Calu3 (cell line): ENCODE results near the gene C19orf47. TPM values are rescaled to one million over a fixed set of nuclear protein-coding genes. Genes with fewer than 3 reads are reported as not detected.

Experiments
- BruUV-seq: library from RNA; stranded (reverse); fragments of 400-500 nt; replicated peaks from 2 replicates; lab custom pipeline; 2021; lab: Mats Ljungman, UMichigan
- CTCF ChIA-PET: fragments of 300-600 bp; sonication (Branson Sonifier 250); formaldehyde crosslinking; loops from one replicate; lab custom pipeline; 2022; ENCODE audit warnings: antibody characterized with exemption; lab: Charles Lee
- DNase-seq: peaks from one replicate; pipeline ENCODE4 v3.0.0; 2022
- H3K27ac Mint-ChIP-seq: one replicate; pipeline ENCODE4 v1.8.0; 2022; ENCODE audit warnings: mixed read lengths; ENCODE audit not compliant: unreplicated experiment
- H3K27me3 Mint-ChIP-seq: one replicate; pipeline ENCODE4 v1.8.0; 2022; ENCODE audit warnings: mixed read lengths; ENCODE audit not compliant: unreplicated experiment
- H3K36me3 Mint-ChIP-seq: one replicate; pipeline ENCODE4 v1.8.0; 2022; ENCODE audit warnings: mild to moderate bottlenecking, moderate library complexity, mixed read lengths; ENCODE audit not compliant: insufficient read depth, unreplicated experiment
- H3K4me1 Mint-ChIP-seq: one replicate; pipeline ENCODE4 v1.8.0; 2022; ENCODE audit warnings: mild to moderate bottlenecking, low read depth, mixed read lengths; ENCODE audit not compliant: unreplicated experiment
- H3K4me3 Mint-ChIP-seq: one replicate; pipeline ENCODE4 v1.8.0; 2022; ENCODE audit warnings: mild to moderate bottlenecking, low read depth, moderate library complexity, mixed read lengths; ENCODE audit not compliant: unreplicated experiment
- H3K9me3 Mint-ChIP-seq: one replicate; pipeline ENCODE4 v1.8.0; 2022; ENCODE audit warnings: low read depth, mixed read lengths; ENCODE audit not compliant: unreplicated experiment
- intact Hi-C: fragments of 100-400 bp; cut with micrococcal nuclease; formaldehyde crosslinking; loops from one replicate; pipeline ENCODE4 v1.10.0; 2022; ENCODE audit not compliant: unreplicated experiment
- total RNA-seq: library from RNA; stranded (reverse); gene quantifications from 2 replicates; pipeline ENCODE4 v1.2.3, GENCODE V29; 2022
- TF ChIP-seq, protein P1 (sequence below): fragments of 200-600 bp; IDR thresholded peaks from one replicate; pipeline ENCODE4 v1.8.0; 2022; ENCODE audit warnings: antibody characterized with exemption; ENCODE audit not compliant: unreplicated experiment

Gene C19orf47
- total RNA-seq, 1 experiment from 2014 or later: 22.7 TPM

DNA sequence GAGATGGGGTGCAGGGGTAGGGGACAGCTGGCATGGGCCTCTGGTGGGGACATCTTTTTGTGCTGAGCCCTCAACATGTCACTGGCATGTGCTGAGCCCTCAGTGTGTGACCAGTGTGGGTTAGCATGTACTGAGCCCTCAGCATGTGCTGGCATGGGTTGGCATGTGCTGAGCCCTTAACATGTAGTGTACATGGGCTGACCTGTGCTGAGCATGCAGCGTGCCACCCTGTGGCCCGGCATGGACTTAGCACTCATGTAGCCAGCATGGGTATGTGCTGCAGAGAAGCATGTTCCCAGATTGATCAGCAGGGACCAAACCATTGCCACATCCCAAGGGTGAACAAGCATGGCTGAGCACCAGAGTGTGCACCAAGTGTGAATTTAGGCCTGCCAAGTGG is 30.3 kb upstream of the C19orf47 start:
- no peak for DNase-seq
- no peaks in the 10 kb centered on the region for H3K9me3 Mint-ChIP-seq
- no peak overlapping the region for H3K27ac Mint-ChIP-seq
- intact Hi-C loops: no loop called here
- H3K4me1 Mint-ChIP-seq: no peaks in the 10 kb centered on the region
- CTCF ChIA-PET: no interaction called here
- H3K27me3 Mint-ChIP-seq: no peaks in the 10 kb centered on the region
- TF ChIP-seq, protein P1, sequence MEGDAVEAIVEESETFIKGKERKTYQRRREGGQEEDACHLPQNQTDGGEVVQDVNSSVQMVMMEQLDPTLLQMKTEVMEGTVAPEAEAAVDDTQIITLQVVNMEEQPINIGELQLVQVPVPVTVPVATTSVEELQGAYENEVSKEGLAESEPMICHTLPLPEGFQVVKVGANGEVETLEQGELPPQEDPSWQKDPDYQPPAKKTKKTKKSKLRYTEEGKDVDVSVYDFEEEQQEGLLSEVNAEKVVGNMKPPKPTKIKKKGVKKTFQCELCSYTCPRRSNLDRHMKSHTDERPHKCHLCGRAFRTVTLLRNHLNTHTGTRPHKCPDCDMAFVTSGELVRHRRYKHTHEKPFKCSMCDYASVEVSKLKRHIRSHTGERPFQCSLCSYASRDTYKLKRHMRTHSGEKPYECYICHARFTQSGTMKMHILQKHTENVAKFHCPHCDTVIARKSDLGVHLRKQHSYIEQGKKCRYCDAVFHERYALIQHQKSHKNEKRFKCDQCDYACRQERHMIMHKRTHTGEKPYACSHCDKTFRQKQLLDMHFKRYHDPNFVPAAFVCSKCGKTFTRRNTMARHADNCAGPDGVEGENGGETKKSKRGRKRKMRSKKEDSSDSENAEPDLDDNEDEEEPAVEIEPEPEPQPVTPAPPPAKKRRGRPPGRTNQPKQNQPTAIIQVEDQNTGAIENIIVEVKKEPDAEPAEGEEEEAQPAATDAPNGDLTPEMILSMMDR: no peak
- BruUV-seq: no TSS peak
- H3K36me3 Mint-ChIP-seq: peaks cover 5% of the 10 kb centered on the region
- no peak overlapping the region for H3K4me3 Mint-ChIP-seq

DNA sequence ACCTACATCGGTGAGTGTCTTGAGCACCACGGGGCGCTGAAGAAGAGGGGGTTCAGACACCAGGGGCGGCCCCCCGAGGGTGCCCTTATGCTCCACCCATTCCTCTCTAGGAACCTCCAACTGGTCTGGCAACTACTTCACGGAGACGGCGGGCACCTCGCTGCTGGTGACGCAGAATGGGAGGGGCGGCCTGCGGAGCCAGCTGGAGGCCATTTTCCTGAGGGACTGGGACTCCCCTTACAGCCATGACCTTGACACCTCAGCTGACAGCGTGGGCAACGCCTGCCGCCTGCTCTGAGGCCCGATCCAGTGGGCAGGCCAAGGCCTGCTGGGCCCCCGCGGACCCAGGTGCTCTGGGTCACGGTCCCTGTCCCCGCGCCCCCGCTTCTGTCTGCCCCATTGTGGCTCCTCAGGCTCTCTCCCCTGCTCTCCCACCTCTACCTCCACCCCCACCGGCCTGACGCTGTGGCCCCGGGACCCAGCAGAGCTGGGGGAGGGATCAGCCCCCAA is 29.7 kb upstream of the C19orf47 start:
- Mint-ChIP-seq H3K27ac (no peak overlapping the region), H3K9me3 (no peaks in the 10 kb centered on the region), H3K36me3 (peaks cover 9% of the 10 kb centered on the region), H3K4me3 (no peak overlapping the region), H3K27me3 (no peaks in the 10 kb centered on the region), H3K4me1 (no peaks in the 10 kb centered on the region)
- no peak for DNase-seq
- TF ChIP-seq, protein P1: no peak
- BruUV-seq: TSS peak; percentile 97
- CTCF ChIA-PET: no interaction called here
- intact Hi-C loops: no loop called here

DNA sequence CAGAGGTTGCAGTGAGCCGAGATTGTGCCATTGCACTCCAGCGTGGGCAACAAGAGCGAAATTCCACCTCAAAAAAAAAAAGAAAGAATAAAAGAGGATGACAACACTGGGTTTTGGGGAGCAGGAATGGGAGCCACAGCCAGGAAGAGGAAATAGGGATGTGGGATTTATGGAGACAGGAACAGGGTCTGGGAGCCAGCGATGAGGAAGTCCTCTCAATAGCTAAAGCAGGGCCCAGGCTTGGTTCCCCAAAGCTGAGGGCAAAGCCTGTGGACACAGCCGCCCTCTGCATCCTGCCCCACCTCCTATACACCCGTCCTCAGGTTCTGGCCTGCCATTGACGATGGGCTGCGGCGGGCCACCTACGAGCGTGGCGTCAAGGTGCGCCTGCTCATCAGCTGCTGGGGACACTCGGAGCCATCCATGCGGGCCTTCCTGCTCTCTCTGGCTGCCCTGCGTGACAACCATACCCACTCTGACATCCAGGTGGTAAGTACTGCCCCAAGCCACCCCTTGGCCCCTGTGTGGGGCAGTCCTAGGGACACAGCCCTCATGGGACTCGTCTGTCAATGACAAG is 28.2 kb upstream of the C19orf47 start:
- H3K27me3 Mint-ChIP-seq: no peaks in the 10 kb centered on the region
- TF ChIP-seq, protein P1: no peak
- CTCF ChIA-PET: interaction anchor here (0.6 kb wide), 1 partner anchor 92 kb away, joined by 3 read pairs; no protein-coding TSS in a partner anchor
- no peak overlapping the region for H3K4me3 Mint-ChIP-seq
- intact Hi-C loops: no loop called here
- no peaks in the 10 kb centered on the region for H3K9me3 Mint-ChIP-seq
- peaks cover 9% of the 10 kb centered on the region for H3K36me3 Mint-ChIP-seq
- no peak overlapping the region for H3K27ac Mint-ChIP-seq
- no peaks in the 10 kb centered on the region for H3K4me1 Mint-ChIP-seq
- BruUV-seq: no TSS peak
- DNase-seq: no peak

DNA sequence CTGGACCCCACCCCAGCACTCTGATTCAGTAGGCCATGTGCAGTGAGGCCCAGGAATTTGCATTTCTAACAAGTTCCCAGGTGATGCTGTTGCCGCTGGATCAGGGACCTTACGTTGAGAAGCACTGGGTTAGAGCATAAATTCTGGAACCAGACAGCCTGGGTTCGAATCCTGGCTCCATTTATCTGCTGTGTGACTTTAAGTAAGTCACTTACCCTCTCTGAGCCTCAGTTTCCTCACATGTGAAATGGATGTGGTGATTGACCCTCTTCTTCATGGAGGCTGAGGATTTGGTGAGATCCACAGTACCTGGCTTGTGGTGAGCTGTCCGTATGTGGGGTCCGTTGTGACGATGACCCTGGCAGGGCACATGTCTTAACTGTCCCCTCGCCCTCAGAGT is 25.9 kb upstream of the C19orf47 start:
- Mint-ChIP-seq H3K4me3 (no peak overlapping the region), H3K4me1 (no peaks in the 10 kb centered on the region), H3K27ac (no peak overlapping the region), H3K9me3 (no peaks in the 10 kb centered on the region), H3K36me3 (peaks cover 19% of the 10 kb centered on the region), H3K27me3 (no peaks in the 10 kb centered on the region)
- TF ChIP-seq, protein P1: no peak
- intact Hi-C loops: no loop called here
- no peak for DNase-seq
- CTCF ChIA-PET: interaction anchor here (0.7 kb wide), 1 partner anchor 247 kb away, joined by 6 read pairs; no protein-coding TSS in a partner anchor
- no TSS peak for BruUV-seq
